ENCODE results near the gene PLA2G3.

DNA sequence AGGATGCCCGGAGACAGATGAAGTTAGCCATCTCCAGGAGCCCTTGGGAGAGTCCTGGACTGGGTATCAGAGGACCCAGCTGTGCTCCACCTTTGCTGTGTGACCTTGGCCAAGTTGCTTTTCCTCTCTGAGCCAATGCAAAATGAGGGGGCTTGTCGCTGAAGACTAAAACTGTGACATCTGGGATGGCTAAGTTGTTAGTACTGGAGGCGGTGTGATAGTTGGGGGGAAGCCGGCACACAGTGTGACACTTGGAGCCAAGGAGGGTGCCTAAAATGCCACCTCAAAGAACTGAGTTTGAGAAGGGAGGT, 17.1 kb downstream of the PLA2G3 start:
- TF ChIP-seq, protein P1, sequence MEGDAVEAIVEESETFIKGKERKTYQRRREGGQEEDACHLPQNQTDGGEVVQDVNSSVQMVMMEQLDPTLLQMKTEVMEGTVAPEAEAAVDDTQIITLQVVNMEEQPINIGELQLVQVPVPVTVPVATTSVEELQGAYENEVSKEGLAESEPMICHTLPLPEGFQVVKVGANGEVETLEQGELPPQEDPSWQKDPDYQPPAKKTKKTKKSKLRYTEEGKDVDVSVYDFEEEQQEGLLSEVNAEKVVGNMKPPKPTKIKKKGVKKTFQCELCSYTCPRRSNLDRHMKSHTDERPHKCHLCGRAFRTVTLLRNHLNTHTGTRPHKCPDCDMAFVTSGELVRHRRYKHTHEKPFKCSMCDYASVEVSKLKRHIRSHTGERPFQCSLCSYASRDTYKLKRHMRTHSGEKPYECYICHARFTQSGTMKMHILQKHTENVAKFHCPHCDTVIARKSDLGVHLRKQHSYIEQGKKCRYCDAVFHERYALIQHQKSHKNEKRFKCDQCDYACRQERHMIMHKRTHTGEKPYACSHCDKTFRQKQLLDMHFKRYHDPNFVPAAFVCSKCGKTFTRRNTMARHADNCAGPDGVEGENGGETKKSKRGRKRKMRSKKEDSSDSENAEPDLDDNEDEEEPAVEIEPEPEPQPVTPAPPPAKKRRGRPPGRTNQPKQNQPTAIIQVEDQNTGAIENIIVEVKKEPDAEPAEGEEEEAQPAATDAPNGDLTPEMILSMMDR (conservative IDR thresholded peaks at IDR 0.05 in 1 of 2, IDR thresholded peaks at IDR 0.05 in 1 of 2; ENCODE audit: extremely low read depth in 1 of 2, insufficient read depth in 1 of 2, low read depth in 1 of 2, low read length in 2 of 2), result no peak
- no peak for TF ChIP-seq EZH2 (IDR thresholded peaks at IDR 0.05; ENCODE audit: borderline replicate concordance, low read length)

Data from mammary epithelial cell (primary cell).